Measurements from ENCODE around the gene ABCC4.

DNA sequence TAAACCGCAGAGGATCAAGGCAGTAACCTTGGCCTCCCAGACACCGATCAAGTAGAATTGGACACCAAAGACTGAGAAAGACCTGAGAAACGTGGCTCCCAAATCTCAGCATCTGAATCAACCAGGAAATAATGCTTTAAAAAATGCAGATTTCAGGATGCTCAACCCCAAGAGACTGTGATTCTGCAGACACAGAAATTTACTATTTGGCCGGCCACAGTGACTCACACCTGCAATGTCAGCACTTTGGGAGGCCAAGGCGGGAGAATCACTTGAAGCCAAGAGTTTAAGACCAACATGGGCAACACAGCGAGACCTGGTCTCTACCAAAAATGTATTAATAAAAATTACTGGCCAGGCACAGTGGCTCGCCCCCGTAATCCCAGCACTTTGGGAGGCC lies 6.2 kb downstream of the ABCC4 start:
- TF ChIP-seq, protein P1, sequence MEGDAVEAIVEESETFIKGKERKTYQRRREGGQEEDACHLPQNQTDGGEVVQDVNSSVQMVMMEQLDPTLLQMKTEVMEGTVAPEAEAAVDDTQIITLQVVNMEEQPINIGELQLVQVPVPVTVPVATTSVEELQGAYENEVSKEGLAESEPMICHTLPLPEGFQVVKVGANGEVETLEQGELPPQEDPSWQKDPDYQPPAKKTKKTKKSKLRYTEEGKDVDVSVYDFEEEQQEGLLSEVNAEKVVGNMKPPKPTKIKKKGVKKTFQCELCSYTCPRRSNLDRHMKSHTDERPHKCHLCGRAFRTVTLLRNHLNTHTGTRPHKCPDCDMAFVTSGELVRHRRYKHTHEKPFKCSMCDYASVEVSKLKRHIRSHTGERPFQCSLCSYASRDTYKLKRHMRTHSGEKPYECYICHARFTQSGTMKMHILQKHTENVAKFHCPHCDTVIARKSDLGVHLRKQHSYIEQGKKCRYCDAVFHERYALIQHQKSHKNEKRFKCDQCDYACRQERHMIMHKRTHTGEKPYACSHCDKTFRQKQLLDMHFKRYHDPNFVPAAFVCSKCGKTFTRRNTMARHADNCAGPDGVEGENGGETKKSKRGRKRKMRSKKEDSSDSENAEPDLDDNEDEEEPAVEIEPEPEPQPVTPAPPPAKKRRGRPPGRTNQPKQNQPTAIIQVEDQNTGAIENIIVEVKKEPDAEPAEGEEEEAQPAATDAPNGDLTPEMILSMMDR (IDR thresholded peaks at IDR 0.05) = no peak
- no peak for TF ChIP-seq POLR2A (IDR thresholded peaks at IDR 0.05)
- no peak for TF ChIP-seq POLR2AphosphoS5 (IDR thresholded peaks at IDR 0.05)
- TF ChIP-seq EP300 (IDR thresholded peaks at IDR 0.05) = no peak
